HCT116 (cell line): Measurements from ENCODE around the gene DNAH7. TPM values are rescaled to one million over a fixed set of nuclear protein-coding genes. Genes with fewer than 3 reads are reported as not detected.

Experiments used
- ATAC-seq: fragments of 200-7000 bp; cut with Tn5 transposase; 2 replicates; pipeline ENCODE4 v1.9.1; 2020; ENCODE audit warnings: mild to moderate bottlenecking, moderate library complexity
- BruUV-seq: library from RNA; stranded (reverse); fragments of 400-500 nt; replicated peaks from 2 replicates; lab custom pipeline; 2021; lab: Mats Ljungman, UMichigan
- CTCF ChIA-PET: fragments of 300-600 bp; sonication (Branson Sonifier 250); formaldehyde crosslinking; loops from one replicate; lab custom pipeline; 2021; ENCODE audit warnings: antibody characterized with exemption; lab: Charles Lee
- POLR2A ChIA-PET: fragments of 300-600, 350-600 bp; sonication (Branson Sonifier 250); formaldehyde crosslinking; loops from one replicate; lab custom pipeline; 2021; ENCODE audit warnings: antibody characterized with exemption; lab: Charles Lee
- RAD21 ChIA-PET, 2 experiments: fragments of 300-600 bp; sonication (Branson Sonifier 250); formaldehyde crosslinking; loops; one replicate each; lab custom pipeline; 2023; ENCODE audit warnings: low total read pairs in 2 of 2; ENCODE audit not compliant: uncharacterized antibody in 2 of 2, unreplicated experiment in 2 of 2, low non-redundant PET in 1 of 2; lab: Charles Lee
- DNase-seq: peaks from one replicate; pipeline ENCODE4 v3.0.0-alpha.2; 2010; ENCODE audit warnings: low read depth, low spot score
- H2AFZ ChIP-seq: fragments of 200-600 bp; shearing (Covaris generic), sonication (generic); 2 replicates; pipeline ENCODE4 v1.6.1; 2017; ENCODE audit warnings: low read depth, mixed run types, mixed read lengths, antibody characterized with exemption, low read length; ENCODE audit not compliant: poor library complexity, severe bottlenecking
- H3K27ac ChIP-seq: 2 replicates; pipeline ENCODE4 v1.5.1; 2012; ENCODE audit warnings: low read depth, low read length
- H3K27me3 ChIP-seq: fragments of 200-600 bp; sonication (generic); 2 replicates; pipeline ENCODE4 v1.6.1; 2016; ENCODE audit warnings: mixed run types, low read length, mixed read lengths; ENCODE audit not compliant: insufficient read depth
- H3K36me3 ChIP-seq, 2 experiments: fragments of 200-500 bp in 1 of 2; fragments of 200-600 bp in 1 of 2; sonication (Bioruptor generic) in 1 of 2; sonication (generic) in 1 of 2; 2 replicates each; pipeline versions ENCODE4 v1.5.1 to v1.6.1; 2014 to 2016; ENCODE audit warnings: low read length in 2 of 2, inconsistent platforms in 1 of 2, mixed read lengths in 1 of 2, mixed run types in 1 of 2; ENCODE audit not compliant: insufficient read depth in 2 of 2, control insufficient read depth in 1 of 2
- H3K4me1 ChIP-seq, 2 experiments: fragments of 200-600 bp in 1 of 2; sonication (generic) in 1 of 2; 2 replicates each; pipeline versions ENCODE4 v1.5.1 to v1.6.1; 2012 to 2017; ENCODE audit warnings: low read length in 2 of 2, inconsistent platforms in 1 of 2, mild to moderate bottlenecking in 1 of 2, mixed read lengths in 1 of 2, mixed run types in 1 of 2, moderate library complexity in 1 of 2; ENCODE audit not compliant: insufficient read depth in 2 of 2, control insufficient read depth in 1 of 2
- H3K4me2 ChIP-seq: fragments of 200-600 bp; sonication (generic); 2 replicates; pipeline ENCODE4 v1.6.1; 2017; ENCODE audit warnings: mixed run types, low read length, mixed read lengths
- H3K4me3 ChIP-seq, 2 experiments: fragments of 200-600 bp in 1 of 2; sonication (generic) in 1 of 2; replicated peaks in 1 of 2; 2 replicates each; pipeline ENCODE4 v1.5.1; 2011 to 2016; ENCODE audit warnings: low read length in 2 of 2, control low read depth in 1 of 2, low read depth in 1 of 2, mild to moderate bottlenecking in 1 of 2, mixed read lengths in 1 of 2, mixed run types in 1 of 2
- H3K79me2 ChIP-seq: fragments of 200-600 bp; sonication (generic); 2 replicates; pipeline ENCODE4 v1.6.1; 2017; ENCODE audit warnings: mild to moderate bottlenecking, mixed run types, low read length, moderate library complexity, mixed read lengths; ENCODE audit not compliant: insufficient read depth
- H3K9ac ChIP-seq: fragments of 200-600 bp; sonication (generic); 2 replicates; pipeline ENCODE4 v1.6.1; 2016; ENCODE audit warnings: low read length, mixed read lengths
- H3K9me2 ChIP-seq: fragments of 200-600 bp; sonication (generic), shearing (Covaris generic); 2 replicates; pipeline ENCODE4 v1.6.1; 2017; ENCODE audit warnings: mixed run types, mild to moderate bottlenecking, moderate library complexity; ENCODE audit not compliant: insufficient read depth
- H3K9me3 ChIP-seq, 2 experiments: fragments of 200-500 bp in 1 of 2; fragments of 200-600 bp in 1 of 2; sonication (Bioruptor generic) in 1 of 2; sonication (generic) in 1 of 2; 2 replicates each; pipeline ENCODE4 v1.6.1; 2014 to 2017; ENCODE audit warnings: low read length in 2 of 2, mixed read lengths in 2 of 2, inconsistent platforms in 1 of 2, low read depth in 1 of 2, mild to moderate bottlenecking in 1 of 2, mixed run types in 1 of 2, moderate library complexity in 1 of 2; ENCODE audit not compliant: control insufficient read depth in 1 of 2, insufficient read depth in 1 of 2
- H4K20me1 ChIP-seq: fragments of 200-600 bp; sonication (generic), shearing (Covaris generic); 2 replicates; pipeline ENCODE4 v1.6.1; 2017; ENCODE audit warnings: mixed run types, mild to moderate bottlenecking, moderate library complexity; ENCODE audit not compliant: insufficient read depth
- CBX3 ChIP-seq: IDR thresholded peaks from 2 replicates; pipeline ENCODE4 v1.6.1; 2012; ENCODE audit warnings: low read depth
- ELF1 ChIP-seq: IDR thresholded peaks from 2 replicates; pipeline ENCODE4 v1.6.1; 2012; ENCODE audit warnings: low read depth, borderline replicate concordance
- EZH2 ChIP-seq: fragments of 200-600 bp; sonication (generic); IDR thresholded peaks from 2 replicates; pipeline ENCODE4 v1.6.1; 2017; ENCODE audit warnings: antibody characterized with exemption, mixed run types
- EZH2phosphoT487 ChIP-seq: fragments of 200-600 bp; IDR thresholded peaks from 2 replicates; pipeline ENCODE4 v1.6.1; 2018; ENCODE audit warnings: antibody characterized with exemption, borderline replicate concordance
- JUND ChIP-seq: IDR thresholded peaks from 2 replicates; pipeline ENCODE4 v1.6.1; 2012
- POLR2A ChIP-seq: IDR thresholded peaks from 2 replicates; pipeline ENCODE4 v1.7.0; 2011; ENCODE audit warnings: borderline replicate concordance; ENCODE audit not compliant: insufficient read depth, insufficient read length; ENCODE audit errors: extremely low read depth
- POLR2AphosphoS5 ChIP-seq: IDR thresholded peaks from 2 replicates; pipeline ENCODE4 v1.6.1; 2011; ENCODE audit warnings: mild to moderate bottlenecking, low read depth, low read length, moderate library complexity
- REST ChIP-seq: IDR thresholded peaks from 2 replicates; pipeline ENCODE4 v1.6.1; 2012; ENCODE audit warnings: low read depth
- SP1 ChIP-seq: IDR thresholded peaks from 2 replicates; pipeline ENCODE4 v1.6.1; 2012; ENCODE audit warnings: low read depth
- ZFX ChIP-seq: fragments of 450-650 bp; IDR thresholded peaks from 2 replicates; pipeline ENCODE4 v1.6.1; 2017
- intact Hi-C: fragments of 100-400 bp; cut with micrococcal nuclease; formaldehyde crosslinking; loops from 2 replicates; pipeline ENCODE4 v1.10.0; 2022
- total RNA-seq: library from RNA; stranded (reverse); gene quantifications from one replicate; pipeline ENCODE4 v1.2.1, GENCODE V29; 2021; ENCODE audit not compliant: unreplicated experiment
- TF ChIP-seq, protein P1 (sequence below): IDR thresholded peaks from 2 replicates; pipeline ENCODE4 v1.6.1; 2011; ENCODE audit warnings: mild to moderate bottlenecking, low read length, moderate library complexity; ENCODE audit not compliant: insufficient replicate concordance; ENCODE audit errors: extremely low read depth

The DNAH7 gene
- total RNA-seq, 1 experiment from 2014 or later: not detected

DNA sequence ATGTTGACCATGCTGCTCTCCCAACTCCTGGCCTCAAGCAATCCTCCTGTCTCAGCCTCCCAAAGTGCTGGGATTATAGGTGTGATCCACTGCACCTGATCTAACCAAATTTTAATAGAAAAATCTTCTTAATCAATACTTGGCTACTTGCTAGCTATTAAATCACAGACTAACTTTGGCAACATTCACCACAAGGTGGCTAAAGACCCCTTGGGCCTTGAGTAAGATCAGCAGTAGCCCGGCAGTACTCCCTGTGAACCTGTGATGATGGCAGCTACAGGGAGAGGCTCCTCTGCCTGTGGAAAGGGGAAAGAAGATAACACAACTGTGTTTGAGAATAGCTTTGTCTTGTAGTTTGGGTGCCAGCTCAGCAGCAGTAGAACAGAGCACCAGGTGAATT is 308.8 kb downstream of the DNAH7 start:
- TF ChIP-seq ELF1 (no peak), CBX3 (no peak), REST (no peak), EZH2 (no peak), POLR2AphosphoS5 (no peak), POLR2A (no peak), JUND (no peak), ZFX (no peak), EZH2phosphoT487 (no peak), SP1 (no peak)
- TF ChIP-seq, protein P1, sequence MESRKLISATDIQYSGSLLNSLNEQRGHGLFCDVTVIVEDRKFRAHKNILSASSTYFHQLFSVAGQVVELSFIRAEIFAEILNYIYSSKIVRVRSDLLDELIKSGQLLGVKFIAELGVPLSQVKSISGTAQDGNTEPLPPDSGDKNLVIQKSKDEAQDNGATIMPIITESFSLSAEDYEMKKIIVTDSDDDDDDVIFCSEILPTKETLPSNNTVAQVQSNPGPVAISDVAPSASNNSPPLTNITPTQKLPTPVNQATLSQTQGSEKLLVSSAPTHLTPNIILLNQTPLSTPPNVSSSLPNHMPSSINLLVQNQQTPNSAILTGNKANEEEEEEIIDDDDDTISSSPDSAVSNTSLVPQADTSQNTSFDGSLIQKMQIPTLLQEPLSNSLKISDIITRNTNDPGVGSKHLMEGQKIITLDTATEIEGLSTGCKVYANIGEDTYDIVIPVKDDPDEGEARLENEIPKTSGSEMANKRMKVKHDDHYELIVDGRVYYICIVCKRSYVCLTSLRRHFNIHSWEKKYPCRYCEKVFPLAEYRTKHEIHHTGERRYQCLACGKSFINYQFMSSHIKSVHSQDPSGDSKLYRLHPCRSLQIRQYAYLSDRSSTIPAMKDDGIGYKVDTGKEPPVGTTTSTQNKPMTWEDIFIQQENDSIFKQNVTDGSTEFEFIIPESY: no peak
- no peaks in the 10 kb centered on the region for H3K9me2 ChIP-seq
- peaks cover 11 to 17% of the 10 kb centered on the region in 2 experiments; a peak in 3 of 4 replicates for H3K4me1 ChIP-seq
- H2AFZ ChIP-seq: no peak overlapping the region
- H3K36me3 ChIP-seq: no peaks in the 10 kb centered on the region
- no peaks in the 10 kb centered on the region for H3K27me3 ChIP-seq
- peaks cover 0 to 4% of the 10 kb centered on the region in 2 experiments; a peak in 1 of 4 replicates for H3K9me3 ChIP-seq
- no peak overlapping the region for H3K9ac ChIP-seq
- CTCF ChIA-PET: no interaction called here
- H4K20me1 ChIP-seq: no peaks in the 10 kb centered on the region
- H3K4me2 ChIP-seq: no peak overlapping the region
- no peaks in the 10 kb centered on the region for H3K79me2 ChIP-seq
- no peak for DNase-seq
- POLR2A ChIA-PET: no interaction called here
- no TSS peak for BruUV-seq
- H3K27ac ChIP-seq: no peak overlapping the region
- RAD21 ChIA-PET: no interaction called here
- intact Hi-C loops: no loop called here
- no peak for ATAC-seq
- no peak overlapping the region for H3K4me3 ChIP-seq
